Stimulated activated CD8-positive, alpha-beta memory T cell treated with anti-CD3 and anti-CD28 coated beads, Interleukin-4, amount 100 ng/mL, for 1 hour (primary cell): ENCODE data around the gene KCNJ12.
"Not testable (repeated sequence)": the region's sequence is repeated elsewhere in the genome, so short reads cannot be mapped to it uniquely, and the experiment has no call there.

Experiments used
- DNase-seq, 2 donors: peaks; one replicate each; pipeline ENCODE4 v3.0.0-alpha.2; 2020; ENCODE audit warnings: low read depth in 2 of 2, low spot score in 1 of 2

KCNJ12 gene

GRCh38 chr17:21385281-21385845 lies 9.2 kb downstream of the KCNJ12 start:
- DNase-seq = no peak

GRCh38 chr17:21387616-21388015 lies 11.5 kb downstream of the KCNJ12 start:
- DNase-seq = no peak

GRCh38 chr17:21388066-21388465 lies 11.9 kb downstream of the KCNJ12 start:
- DNase-seq = no peak

GRCh38 chr17:21388944-21389343 lies 12.8 kb downstream of the KCNJ12 start:
- DNase-seq = no peak

- DNase-seq = no peak
Measured at GRCh38 chr17:21389394-21389793, 13.2 kb downstream of the KCNJ12 start.

GRCh38 chr17:21390294-21390693 lies 14.1 kb downstream of the KCNJ12 start:
- no peak for DNase-seq

GRCh38 chr17:21392266-21392665 lies 16.1 kb downstream of the KCNJ12 start:
- no peak for DNase-seq

- no peak for DNase-seq
Measured at GRCh38 chr17:21394265-21394664, 18.1 kb downstream of the KCNJ12 start.

GRCh38 chr17:21395764-21396163 lies 19.6 kb downstream of the KCNJ12 start:
- DNase-seq = no peak

- no peak for DNase-seq
Measured at GRCh38 chr17:21396237-21396636, 20.1 kb downstream of the KCNJ12 start.

GRCh38 chr17:21397341-21398190 lies 21.4 kb downstream of the KCNJ12 start:
- no peak for DNase-seq

GRCh38 chr17:21399474-21400186 lies 23.5 kb downstream of the KCNJ12 start:
- DNase-seq = no peak

- not testable (repeated sequence) for DNase-seq
Measured at GRCh38 chr17:21400187-21400569, 24.0 kb downstream of the KCNJ12 start.

GRCh38 chr17:21400816-21401593 lies 24.8 kb downstream of the KCNJ12 start:
- DNase-seq = no peak

GRCh38 chr17:21402166-21402571 lies 26.0 kb downstream of the KCNJ12 start:
- DNase-seq = not testable (repeated sequence)

GRCh38 chr17:21402926-21403325 lies 26.8 kb downstream of the KCNJ12 start:
- DNase-seq = not testable (repeated sequence)

- DNase-seq = not testable (repeated sequence)
Measured at GRCh38 chr17:21404106-21404505, 27.9 kb downstream of the KCNJ12 start.

- DNase-seq = not testable (repeated sequence)
Measured at GRCh38 chr17:21404539-21404938, 28.4 kb downstream of the KCNJ12 start.

GRCh38 chr17:21404956-21405731 lies 29.0 kb downstream of the KCNJ12 start:
- not testable (repeated sequence) for DNase-seq

GRCh38 chr17:21405904-21406400 lies 29.8 kb downstream of the KCNJ12 start:
- DNase-seq = not testable (repeated sequence)
